ENCODE measurements around the gene NMNAT2.

DNA sequence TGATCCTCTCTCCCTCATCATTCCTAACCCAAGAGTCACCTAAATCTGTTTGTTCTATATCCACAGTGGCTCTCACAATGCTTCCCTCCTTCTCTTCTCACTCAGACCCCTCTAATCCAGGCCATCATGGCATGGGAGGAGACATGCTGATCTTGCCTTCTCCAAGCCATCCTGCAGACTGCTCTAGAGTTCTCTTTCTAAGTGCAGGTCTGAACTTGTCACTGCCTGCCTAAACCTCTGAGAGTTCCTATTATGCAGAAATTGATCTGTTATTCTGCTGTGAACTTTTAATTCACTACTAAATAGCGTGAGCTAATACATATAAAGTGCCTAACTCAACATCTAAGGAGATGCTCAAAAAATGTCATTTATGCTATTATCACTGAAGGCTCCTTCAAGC lies 205.3 kb downstream of the NMNAT2 start:
- TF ChIP-seq ZNF274 (IDR thresholded peaks at IDR 0.05; ENCODE audit: low read depth, low read length): no peak
- TF ChIP-seq YY1 (IDR thresholded peaks at IDR 0.05; ENCODE audit: insufficient read depth, insufficient read length): no peak

All from NT2/D1 (cell line).